ENCODE results near the gene SPINK8. TPM values are rescaled to one million over a fixed set of nuclear protein-coding genes. Genes with fewer than 3 reads are reported as not detected.

SPINK8 gene
- total and polyA plus RNA-seq, 2 donors (not counting 1 experiment from before 2014, with no cell fraction given), result not detected

DNA sequence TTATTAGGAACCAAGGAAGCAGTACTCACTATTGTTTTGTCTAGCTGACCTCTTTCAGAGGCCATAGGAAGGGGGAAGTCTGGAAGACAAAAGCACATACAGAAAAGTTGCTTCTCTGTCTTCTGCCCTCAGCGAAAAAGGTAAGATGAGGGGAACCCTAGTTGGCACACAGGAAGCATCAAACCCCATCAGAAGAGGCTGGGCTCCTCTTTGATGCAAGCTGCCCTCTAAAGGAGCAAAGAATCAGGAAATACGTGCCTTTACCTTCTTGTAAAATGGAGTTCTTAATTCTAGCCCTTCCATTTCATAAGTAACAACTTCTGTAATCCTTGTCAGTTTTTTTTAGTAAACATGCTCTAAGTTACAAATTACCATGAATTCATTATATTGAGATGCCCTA, 12.5 kb downstream of the SPINK8 start:
- no peak overlapping the region for H3K9ac ChIP-seq (ENCODE audit: low read length)
- Mint-ChIP-seq H3K4me1 (no peaks in the 10 kb centered on the region), H3K27ac (no peak overlapping the region), H3K27me3 (peaks cover 20% of the 10 kb centered on the region), H3K4me3 (no peak overlapping the region), H3K9me3 (ENCODE audit: insufficient read depth) (peaks cover 8% of the 10 kb centered on the region)
- no peaks in the 10 kb centered on the region for H3K79me2 ChIP-seq (ENCODE audit: control insufficient read depth, insufficient read depth, low read length)
- TF ChIP-seq, protein P1, sequence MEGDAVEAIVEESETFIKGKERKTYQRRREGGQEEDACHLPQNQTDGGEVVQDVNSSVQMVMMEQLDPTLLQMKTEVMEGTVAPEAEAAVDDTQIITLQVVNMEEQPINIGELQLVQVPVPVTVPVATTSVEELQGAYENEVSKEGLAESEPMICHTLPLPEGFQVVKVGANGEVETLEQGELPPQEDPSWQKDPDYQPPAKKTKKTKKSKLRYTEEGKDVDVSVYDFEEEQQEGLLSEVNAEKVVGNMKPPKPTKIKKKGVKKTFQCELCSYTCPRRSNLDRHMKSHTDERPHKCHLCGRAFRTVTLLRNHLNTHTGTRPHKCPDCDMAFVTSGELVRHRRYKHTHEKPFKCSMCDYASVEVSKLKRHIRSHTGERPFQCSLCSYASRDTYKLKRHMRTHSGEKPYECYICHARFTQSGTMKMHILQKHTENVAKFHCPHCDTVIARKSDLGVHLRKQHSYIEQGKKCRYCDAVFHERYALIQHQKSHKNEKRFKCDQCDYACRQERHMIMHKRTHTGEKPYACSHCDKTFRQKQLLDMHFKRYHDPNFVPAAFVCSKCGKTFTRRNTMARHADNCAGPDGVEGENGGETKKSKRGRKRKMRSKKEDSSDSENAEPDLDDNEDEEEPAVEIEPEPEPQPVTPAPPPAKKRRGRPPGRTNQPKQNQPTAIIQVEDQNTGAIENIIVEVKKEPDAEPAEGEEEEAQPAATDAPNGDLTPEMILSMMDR (IDR thresholded peaks at IDR 0.05), result no peak
- TF ChIP-seq EZH2 (IDR thresholded peaks at IDR 0.05; ENCODE audit: borderline replicate concordance, insufficient read depth, low read depth, low read length, poor library complexity, severe bottlenecking), result no peak
- no peak overlapping the region for H3K27ac ChIP-seq (ENCODE audit: low read length in 2 of 2)
- ATAC-seq (ENCODE audit: low read depth), result no peak
- WGBS (ENCODE audit: insufficient coverage), result 86% methylated on average over 1 of the region's 2 CpGs
- H3K4me1 ChIP-seq (ENCODE audit: control insufficient read depth in 2 of 2, insufficient read depth in 2 of 2, low read length in 2 of 2), result no peaks in the 10 kb centered on the region
- peaks cover 0 to 8% (median 3%) of the 10 kb centered on the region in 3 donors for H3K9me3 ChIP-seq (ENCODE audit: control extremely low read depth in 1 of 3, control insufficient read depth in 2 of 3, insufficient read depth in 1 of 3, low read length in 2 of 3)
- no peaks in the 10 kb centered on the region for H3K36me3 ChIP-seq (replicated peaks in 1 of 2; ENCODE audit: control extremely low read depth in 1 of 2, control insufficient read depth in 1 of 2, extremely low read depth in 1 of 2, insufficient read depth in 2 of 2, low read length in 1 of 2)
- H2AFZ ChIP-seq (ENCODE audit: insufficient read depth, low read depth, low read length, poor library complexity, severe bottlenecking), result no peak overlapping the region
- H3K27me3 ChIP-seq (replicated peaks in 1 of 4; ENCODE audit: control extremely low read depth in 1 of 4, control insufficient read depth in 3 of 4, insufficient read depth in 4 of 4, low read length in 3 of 4), result peaks cover 0 to 3% (median 0%) of the 10 kb centered on the region in 4 experiments
- ChIA-PET POLR2A (no interaction called here), CTCF (no interaction called here)
- H4K20me1 ChIP-seq (ENCODE audit: control insufficient read depth, insufficient read depth, low read length, poor library complexity, severe bottlenecking), result no peaks in the 10 kb centered on the region
- no peak for DNase-seq
- no peak overlapping the region for H3K4me2 ChIP-seq (replicated peaks; ENCODE audit: low read depth, low read length, poor library complexity, severe bottlenecking)
- intact Hi-C loops (cut with micrococcal nuclease), result no loop called here
- no peak overlapping the region for H3K4me3 ChIP-seq (ENCODE audit: control extremely low read depth in 1 of 5, extremely low read depth in 1 of 5, insufficient read depth in 1 of 5, low read depth in 2 of 5, low read length in 4 of 5)

DNA sequence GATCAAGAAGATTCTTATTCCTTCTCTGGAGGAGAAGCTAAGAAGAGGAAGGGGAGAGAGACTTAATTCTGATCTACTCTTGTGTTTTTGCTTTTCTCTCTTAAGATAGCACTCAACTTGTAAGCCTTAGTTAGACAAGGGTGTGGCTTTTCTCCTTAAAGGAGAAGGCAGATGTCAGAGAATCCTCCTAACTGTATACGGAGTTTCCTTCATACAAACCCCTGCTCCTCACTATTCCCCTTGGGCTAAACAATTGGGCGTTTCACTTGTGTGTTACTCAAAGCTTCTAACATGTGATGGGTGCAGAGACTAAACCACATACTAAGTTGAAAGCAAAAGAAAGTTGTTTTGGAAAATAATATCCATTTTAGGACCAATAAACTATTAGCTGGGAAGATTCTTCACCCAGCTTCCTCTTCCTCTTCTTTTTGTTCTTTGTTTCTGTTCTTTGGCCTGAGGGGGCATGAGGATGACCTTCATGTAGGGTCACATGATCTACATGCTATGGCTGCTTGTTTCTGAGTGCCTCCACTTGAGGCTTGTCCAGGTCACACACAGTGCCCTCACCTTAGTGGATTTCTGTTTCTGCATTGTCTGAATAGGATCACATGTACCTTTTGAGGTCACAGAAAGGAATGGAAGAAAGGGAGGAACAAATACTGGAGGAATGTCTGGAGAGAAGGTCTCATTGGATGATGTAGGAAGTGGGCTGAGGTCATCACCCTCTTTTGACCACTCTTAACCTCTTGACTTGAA, 14.6 kb downstream of the SPINK8 start:
- Mint-ChIP-seq H3K9me3 (ENCODE audit: insufficient read depth) (peaks cover 5% of the 10 kb centered on the region), H3K4me3 (no peak overlapping the region), H3K27me3 (peaks cover 15% of the 10 kb centered on the region), H3K4me1 (no peaks in the 10 kb centered on the region), H3K27ac (no peak overlapping the region)
- H4K20me1 ChIP-seq (ENCODE audit: control insufficient read depth, insufficient read depth, low read length, poor library complexity, severe bottlenecking), result no peaks in the 10 kb centered on the region
- peaks cover 0 to 16% (median 9%) of the 10 kb centered on the region in 3 donors for H3K9me3 ChIP-seq (ENCODE audit: control extremely low read depth in 1 of 3, control insufficient read depth in 2 of 3, insufficient read depth in 1 of 3, low read length in 2 of 3)
- no peaks in the 10 kb centered on the region for H3K36me3 ChIP-seq (replicated peaks in 1 of 2; ENCODE audit: control extremely low read depth in 1 of 2, control insufficient read depth in 1 of 2, extremely low read depth in 1 of 2, insufficient read depth in 2 of 2, low read length in 1 of 2)
- no peaks in the 10 kb centered on the region for H3K79me2 ChIP-seq (ENCODE audit: control insufficient read depth, insufficient read depth, low read length)
- TF ChIP-seq, protein P1 (IDR thresholded peaks at IDR 0.05), result no peak
- no peak for TF ChIP-seq EZH2 (IDR thresholded peaks at IDR 0.05; ENCODE audit: borderline replicate concordance, insufficient read depth, low read depth, low read length, poor library complexity, severe bottlenecking)
- H3K4me1 ChIP-seq (ENCODE audit: control insufficient read depth in 2 of 2, insufficient read depth in 2 of 2, low read length in 2 of 2), result no peaks in the 10 kb centered on the region
- no peak overlapping the region for H3K9ac ChIP-seq (ENCODE audit: low read length)
- no peak overlapping the region for H3K4me3 ChIP-seq (ENCODE audit: control extremely low read depth in 1 of 5, extremely low read depth in 1 of 5, insufficient read depth in 1 of 5, low read depth in 2 of 5, low read length in 4 of 5)
- no peak overlapping the region for H3K27ac ChIP-seq (ENCODE audit: low read length in 2 of 2)
- no peak overlapping the region for H3K4me2 ChIP-seq (replicated peaks; ENCODE audit: low read depth, low read length, poor library complexity, severe bottlenecking)
- POLR2A ChIA-PET, result no interaction called here
- intact Hi-C loops (cut with micrococcal nuclease), result no loop called here
- WGBS (ENCODE audit: insufficient coverage), result no CpG with 5 or more reads among the region's 2 CpGs
- DNase-seq, result no peak
- no peaks in the 10 kb centered on the region for H3K27me3 ChIP-seq (replicated peaks in 1 of 4; ENCODE audit: control extremely low read depth in 1 of 4, control insufficient read depth in 3 of 4, insufficient read depth in 4 of 4, low read length in 3 of 4)
- H2AFZ ChIP-seq (ENCODE audit: insufficient read depth, low read depth, low read length, poor library complexity, severe bottlenecking), result no peak overlapping the region
- CTCF ChIA-PET, result no interaction called here
- no peak for ATAC-seq (ENCODE audit: low read depth)

Measured in B cell (primary cell).